ENCODE data around the gene ARHGAP22. TPM values are rescaled to one million over a fixed set of nuclear protein-coding genes. Genes with fewer than 3 reads are reported as not detected.

ARHGAP22 gene
- total RNA-seq, 2 donors from 2014 or later: 1.8 to 5.7 TPM

GRCh38 chr10:48458662-48459048 is 146.2 kb downstream of the ARHGAP22 start:
- H3K36me3 ChIP-seq: no peaks in the 10 kb centered on the region
- no peak for DNase-seq (ENCODE audit: low spot score)

GRCh38 chr10:48457949-48458661 is 146.8 kb downstream of the ARHGAP22 start:
- Histone ChIP-seq H3K27ac (no peak overlapping the region), H3K27me3 (no peaks in the 10 kb centered on the region), H3K36me3 (no peaks in the 10 kb centered on the region), H3K4me1 (peaks cover 0 to 27% of the 10 kb centered on the region in 2 donors), H3K9me3 (no peaks in the 10 kb centered on the region), H3K4me3 (no peak overlapping the region)
- no peak for DNase-seq (ENCODE audit: low spot score)
- no peak for TF ChIP-seq CTCF (IDR thresholded peaks at IDR 0.05)

More at GRCh38 chr10:48458662-48459048, 146.2 kb downstream of the ARHGAP22 start:
- TF ChIP-seq CTCF (IDR thresholded peaks at IDR 0.05): no peak
- Histone ChIP-seq H3K4me3 (no peak overlapping the region), H3K27me3 (no peaks in the 10 kb centered on the region), H3K27ac (no peak overlapping the region), H3K9me3 (no peaks in the 10 kb centered on the region), H3K4me1 (peaks cover 0 to 32% of the 10 kb centered on the region in 2 donors)

GRCh38 chr10:48456808-48457761 is 147.8 kb downstream of the ARHGAP22 start:
- no peaks in the 10 kb centered on the region for H3K9me3 ChIP-seq
- no peak for TF ChIP-seq CTCF (IDR thresholded peaks at IDR 0.05)
- H3K4me1 ChIP-seq: peaks cover 0 to 22% of the 10 kb centered on the region in 2 donors
- no peak overlapping the region for H3K4me3 ChIP-seq
- no peak overlapping the region for H3K27ac ChIP-seq
- H3K27me3 ChIP-seq: no peaks in the 10 kb centered on the region
- no peaks in the 10 kb centered on the region for H3K36me3 ChIP-seq
- DNase-seq (ENCODE audit: low spot score): no peak

- DNase-seq (ENCODE audit: low spot score): no peak
Observed at GRCh38 chr10:48456361-48456804, 148.5 kb downstream of the ARHGAP22 start.

More at GRCh38 chr10:48456361-48456804, 148.5 kb downstream of the ARHGAP22 start:
- no peaks in the 10 kb centered on the region for H3K9me3 ChIP-seq
- H3K27me3 ChIP-seq: no peaks in the 10 kb centered on the region
- peaks cover 0 to 22% of the 10 kb centered on the region in 2 donors for H3K4me1 ChIP-seq
- TF ChIP-seq CTCF (IDR thresholded peaks at IDR 0.05): no peak
- no peak overlapping the region for H3K27ac ChIP-seq
- H3K36me3 ChIP-seq: no peaks in the 10 kb centered on the region
- no peak overlapping the region for H3K4me3 ChIP-seq

Measured in right atrium auricular region (tissue), 2 donors.